HG03342 (cell line): ENCODE measurements around the gene DPYSL5.

Experiments
- ATAC-seq: cut with Tn5 transposase; IDR thresholded peaks from one replicate; pipeline ENCODE4 v1.9.1; 2021; ENCODE audit warnings: mild to moderate bottlenecking, moderate library complexity; ENCODE audit not compliant: unreplicated experiment

DPYSL5 gene

DNA sequence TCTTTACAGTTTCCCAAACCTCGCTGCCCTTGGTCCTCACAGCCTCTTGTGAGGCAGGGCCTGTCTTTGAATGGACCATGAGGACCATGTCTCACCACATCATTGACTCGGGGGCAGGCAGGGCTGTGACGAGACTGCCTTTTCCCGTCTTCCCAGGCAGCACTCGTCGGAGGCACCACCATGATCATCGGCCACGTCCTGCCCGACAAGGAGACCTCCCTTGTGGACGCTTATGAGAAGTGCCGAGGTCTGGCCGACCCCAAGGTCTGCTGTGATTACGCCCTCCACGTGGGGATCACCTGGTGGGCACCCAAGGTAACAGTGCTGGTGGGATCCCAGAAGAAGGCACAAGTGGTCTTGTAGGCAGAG, 76.8 kb downstream of the DPYSL5 start:
- ATAC-seq = no peak

DNA sequence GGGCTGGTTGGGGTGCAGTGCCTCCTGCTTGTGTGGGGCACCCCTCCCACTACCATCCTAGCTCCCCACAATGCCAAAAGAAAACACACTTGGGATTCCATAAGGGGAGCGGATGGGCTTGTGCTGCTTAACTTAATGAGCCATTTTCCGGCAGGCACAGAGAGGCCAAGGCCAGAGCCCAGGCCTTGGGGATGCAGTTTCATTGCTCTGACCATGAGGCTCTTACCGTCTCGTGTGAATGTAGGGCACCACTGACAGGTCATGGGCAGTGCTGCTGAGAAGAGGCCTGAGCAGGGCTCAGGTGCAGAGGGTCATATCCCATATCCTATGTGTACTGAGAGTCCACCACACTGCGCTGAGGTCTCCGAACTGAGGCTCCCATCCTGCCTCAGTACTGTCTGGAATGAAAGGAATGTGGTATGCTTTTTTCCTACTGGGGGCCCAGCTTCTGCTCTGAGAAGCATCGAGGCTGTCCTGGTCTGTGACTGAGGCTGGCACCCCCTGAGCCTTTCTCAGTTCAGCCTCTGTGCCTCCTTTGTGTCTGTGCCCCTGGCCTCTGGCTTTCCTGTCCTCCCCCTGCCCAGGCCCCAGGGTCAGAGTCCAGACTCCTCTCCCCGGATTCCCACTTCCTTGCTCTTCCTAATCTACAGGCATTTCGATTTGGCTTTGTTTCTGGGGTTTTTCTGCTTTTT, 77.3 kb downstream of the DPYSL5 start:
- no peak for ATAC-seq

DNA sequence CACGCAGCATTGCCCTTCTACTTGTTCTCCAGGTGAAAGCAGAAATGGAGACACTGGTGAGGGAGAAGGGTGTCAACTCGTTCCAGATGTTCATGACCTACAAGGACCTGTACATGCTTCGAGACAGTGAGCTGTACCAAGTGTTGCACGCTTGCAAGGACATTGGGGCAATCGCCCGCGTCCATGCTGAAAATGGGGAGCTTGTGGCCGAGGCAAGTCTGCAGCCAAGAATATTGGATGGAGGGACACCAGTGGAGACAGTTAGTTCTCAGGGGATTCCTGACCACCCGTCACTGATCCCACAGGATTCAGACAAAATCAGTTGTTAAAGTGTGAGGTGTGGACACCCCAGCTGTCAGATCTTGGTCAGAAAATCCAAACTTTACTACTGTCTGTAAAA, 79.3 kb downstream of the DPYSL5 start:
- no peak for ATAC-seq

DNA sequence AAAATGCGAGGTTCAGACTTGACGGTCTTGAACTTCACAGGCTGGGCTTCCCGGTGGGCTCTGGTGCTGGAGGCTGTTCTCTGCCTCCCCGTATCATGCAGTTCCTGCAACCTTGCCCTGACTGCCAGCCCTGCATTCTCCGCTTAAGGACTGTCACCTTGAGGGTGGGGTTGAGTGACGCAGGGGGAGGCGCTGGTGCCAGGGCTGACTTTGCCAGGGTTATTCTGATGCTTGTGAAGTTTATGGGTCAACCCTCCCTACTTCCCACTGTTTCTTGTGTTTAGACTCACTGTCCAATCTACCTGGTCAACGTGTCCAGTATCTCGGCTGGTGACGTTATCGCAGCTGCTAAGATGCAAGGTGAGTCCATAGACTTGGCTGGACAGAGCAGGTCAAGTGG, 85.0 kb downstream of the DPYSL5 start:
- ATAC-seq = no peak

DNA sequence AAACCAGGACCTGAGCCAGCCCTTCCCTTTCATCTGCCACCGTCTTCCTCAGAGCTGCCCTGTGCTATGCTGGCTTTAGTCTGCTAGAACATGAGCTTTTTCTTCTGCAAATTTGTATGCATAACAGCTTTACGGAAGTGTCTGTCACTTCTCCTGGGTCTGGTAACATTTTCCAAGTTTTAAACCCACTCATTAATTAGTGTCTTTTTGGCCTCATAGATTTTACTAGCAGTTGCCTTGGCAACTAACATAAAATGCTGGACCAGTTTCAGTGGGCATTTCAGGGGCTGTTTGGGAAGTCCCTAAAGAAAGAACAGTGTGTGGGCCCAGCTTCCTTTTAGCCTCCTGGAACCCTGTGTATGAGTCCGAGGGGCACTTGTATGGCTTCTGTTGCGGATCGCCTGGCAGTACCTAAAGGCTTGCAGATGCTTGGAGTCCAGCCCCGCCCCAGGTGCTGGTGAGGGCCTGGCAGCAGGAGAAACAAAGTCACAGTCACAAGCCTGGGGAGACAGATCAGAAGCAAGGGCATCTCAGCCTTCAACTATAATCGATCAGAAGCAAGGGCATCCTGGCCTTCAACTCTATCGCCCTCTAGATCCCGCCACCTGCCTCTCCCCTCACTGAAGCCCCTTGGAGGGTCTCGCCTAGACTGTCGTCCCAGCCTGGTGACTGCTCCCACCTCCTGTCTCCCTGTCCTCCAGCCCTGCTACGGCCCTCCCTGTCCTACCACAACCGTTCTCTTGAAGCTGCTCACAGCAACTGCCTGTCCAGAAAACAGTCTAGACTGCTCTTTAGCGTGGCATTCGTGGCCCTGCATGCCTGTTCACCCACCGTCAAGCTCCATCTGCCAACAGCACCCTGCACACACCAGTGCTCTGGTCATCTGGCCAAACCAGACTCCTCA, 85.8 kb downstream of the DPYSL5 start:
- ATAC-seq = no peak

DNA sequence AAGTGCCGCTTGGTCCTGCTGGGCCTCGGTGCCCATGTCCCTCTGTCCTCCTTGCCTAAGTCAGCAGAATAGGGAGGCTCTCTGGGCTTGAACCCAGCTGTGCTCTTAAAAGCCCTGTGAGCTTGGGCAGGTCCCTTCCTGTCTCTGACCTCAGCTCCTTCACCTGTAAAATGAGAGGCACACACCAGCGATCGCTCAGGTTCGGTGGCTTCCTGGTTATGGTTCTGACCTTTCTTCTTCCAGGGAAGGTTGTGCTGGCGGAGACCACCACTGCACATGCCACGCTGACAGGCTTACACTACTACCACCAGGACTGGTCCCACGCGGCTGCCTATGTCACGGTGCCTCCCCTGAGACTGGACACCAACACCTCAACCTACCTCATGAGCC, 86.4 kb downstream of the DPYSL5 start:
- no peak for ATAC-seq

DNA sequence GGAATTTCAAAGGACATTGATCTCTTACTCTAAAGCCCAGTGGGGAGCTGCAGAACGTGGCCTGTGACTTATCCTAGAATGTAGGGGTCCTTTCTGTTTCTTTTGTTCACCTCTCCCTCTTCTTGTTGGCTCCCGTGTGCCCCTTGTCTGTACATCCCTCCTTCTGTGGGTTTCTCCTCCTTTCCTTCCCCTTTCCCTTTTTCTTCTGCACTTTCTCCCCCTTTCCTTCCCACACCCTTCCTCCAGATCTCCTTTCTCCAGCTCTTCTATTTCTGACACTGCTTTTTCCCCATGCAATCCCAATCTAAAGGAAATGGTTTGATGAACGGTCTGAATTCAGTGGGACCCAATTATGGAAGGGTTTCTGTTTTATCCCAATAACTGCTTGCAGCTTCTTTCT, 87.1 kb downstream of the DPYSL5 start:
- no peak for ATAC-seq

DNA sequence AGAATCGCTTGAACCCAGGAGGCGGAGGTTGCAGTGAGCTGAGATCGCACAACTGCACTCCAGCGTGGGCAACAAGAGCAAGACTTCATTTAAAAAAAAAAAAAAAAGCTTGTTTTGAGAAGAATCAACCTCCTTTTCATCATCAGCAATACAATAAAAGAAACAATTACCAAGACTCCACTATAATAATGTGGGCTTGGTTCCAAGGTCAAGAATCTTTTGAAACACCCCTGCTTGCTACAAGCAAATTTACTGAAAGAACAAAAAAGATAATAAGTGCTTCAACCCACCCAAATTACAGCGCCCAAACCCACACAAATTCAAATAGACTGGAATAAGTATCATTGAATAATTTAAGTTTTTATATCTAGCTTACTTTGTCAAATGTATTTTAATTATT, 88.9 kb downstream of the DPYSL5 start:
- no peak for ATAC-seq

DNA sequence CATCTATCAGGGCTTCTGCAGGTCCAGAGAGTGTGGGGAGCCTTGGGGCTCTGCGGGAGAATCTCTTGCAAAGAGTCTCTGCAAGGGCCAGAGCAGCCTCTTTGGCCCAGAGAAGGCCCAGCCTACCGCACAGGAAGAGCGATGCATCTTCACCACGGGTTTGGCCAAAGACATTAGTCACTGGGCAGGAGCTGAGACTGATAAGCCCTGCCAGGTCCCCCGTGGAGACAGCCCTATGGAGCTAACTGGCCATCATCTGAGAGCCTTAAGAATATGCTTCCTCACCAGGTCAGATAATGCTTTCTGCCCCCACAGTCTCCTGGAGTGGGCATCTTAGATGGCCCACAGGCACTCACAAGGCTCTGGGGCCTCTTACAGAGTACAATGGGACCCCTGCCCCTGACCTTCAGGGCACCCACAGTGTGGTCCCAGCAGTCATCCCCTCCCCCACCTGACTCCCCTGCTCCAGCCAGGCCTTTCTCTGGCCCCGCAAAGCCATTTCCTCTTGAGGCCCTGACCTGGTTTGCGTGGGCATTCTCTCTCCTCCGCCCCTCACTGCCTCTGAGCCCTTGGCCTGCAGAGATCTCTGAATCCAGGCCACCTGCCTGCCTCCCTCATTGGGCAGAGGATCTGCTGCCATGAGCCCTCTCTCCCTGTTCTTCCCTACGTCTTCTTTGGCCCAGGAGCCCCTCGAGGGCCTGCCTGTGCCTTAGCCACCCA, 90.6 kb downstream of the DPYSL5 start:
- ATAC-seq = no peak

DNA sequence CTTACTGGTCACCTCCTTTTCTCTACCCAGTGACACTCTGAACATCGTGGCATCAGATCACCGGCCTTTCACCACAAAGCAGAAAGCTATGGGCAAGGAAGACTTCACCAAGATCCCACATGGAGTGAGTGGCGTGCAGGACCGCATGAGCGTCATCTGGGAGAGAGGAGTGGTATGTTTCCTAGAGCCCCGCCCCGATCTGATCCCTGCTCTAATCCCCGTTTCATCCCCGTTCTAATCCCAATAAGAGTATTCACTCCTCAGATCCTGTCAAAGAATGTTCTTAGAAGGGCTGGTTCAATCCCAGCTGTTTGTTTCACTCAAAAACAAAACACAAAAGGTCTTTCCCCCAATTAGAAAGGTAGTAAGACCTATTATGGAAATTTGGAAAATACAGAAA, 92.1 kb downstream of the DPYSL5 start:
- ATAC-seq = no peak

DNA sequence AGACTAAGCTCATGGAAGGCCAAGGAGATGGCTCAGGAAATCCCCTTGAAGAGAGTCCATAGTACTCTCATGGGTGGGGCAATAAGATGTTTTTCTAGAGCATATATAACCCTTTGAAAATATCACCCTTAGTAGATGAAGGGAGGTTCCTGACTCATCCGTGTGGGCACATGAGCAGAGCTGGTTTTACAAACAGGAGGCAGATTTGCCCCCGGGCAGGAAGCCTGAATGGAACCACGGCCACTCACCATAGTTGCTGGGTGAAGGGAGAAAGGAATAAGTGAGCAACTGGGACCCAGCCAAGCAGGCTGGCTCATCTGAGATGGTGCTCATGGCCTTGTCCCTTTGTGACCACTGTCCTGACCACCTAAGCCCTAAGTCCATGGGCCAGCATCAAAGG, 93.6 kb downstream of the DPYSL5 start:
- ATAC-seq = no peak

DNA sequence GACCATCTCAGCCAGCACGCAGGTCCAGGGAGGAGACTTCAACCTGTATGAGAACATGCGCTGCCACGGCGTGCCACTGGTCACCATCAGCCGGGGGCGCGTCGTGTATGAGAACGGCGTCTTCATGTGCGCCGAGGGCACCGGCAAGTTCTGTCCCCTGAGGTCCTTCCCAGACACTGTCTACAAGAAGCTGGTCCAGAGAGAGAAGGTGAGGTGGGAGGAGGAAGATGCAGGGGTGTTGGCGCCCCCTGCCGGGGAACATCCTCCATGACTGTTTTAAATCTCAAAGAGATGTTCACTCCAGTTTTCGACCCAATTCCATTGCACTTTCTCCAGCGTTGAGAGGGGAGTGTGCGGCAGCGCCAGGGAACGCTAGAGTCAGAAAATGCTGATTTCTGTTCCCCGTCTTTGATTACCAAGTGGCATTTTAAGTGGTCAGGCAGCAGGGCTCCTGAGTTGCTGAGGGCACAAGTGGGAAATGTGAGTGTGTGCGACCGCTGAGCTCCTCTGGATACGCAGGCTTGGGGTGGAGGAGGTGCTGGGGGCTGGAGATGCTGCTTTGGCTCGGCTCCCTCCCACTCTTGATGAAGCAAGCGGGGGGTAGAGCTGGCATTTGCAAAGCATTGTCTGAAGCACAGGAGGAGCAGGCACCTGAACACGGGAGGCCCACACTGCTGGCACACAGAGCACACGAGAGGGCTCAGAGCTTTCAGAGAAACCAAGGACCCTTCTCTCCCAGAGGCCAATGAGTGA, 94.8 kb downstream of the DPYSL5 start:
- no peak for ATAC-seq

DNA sequence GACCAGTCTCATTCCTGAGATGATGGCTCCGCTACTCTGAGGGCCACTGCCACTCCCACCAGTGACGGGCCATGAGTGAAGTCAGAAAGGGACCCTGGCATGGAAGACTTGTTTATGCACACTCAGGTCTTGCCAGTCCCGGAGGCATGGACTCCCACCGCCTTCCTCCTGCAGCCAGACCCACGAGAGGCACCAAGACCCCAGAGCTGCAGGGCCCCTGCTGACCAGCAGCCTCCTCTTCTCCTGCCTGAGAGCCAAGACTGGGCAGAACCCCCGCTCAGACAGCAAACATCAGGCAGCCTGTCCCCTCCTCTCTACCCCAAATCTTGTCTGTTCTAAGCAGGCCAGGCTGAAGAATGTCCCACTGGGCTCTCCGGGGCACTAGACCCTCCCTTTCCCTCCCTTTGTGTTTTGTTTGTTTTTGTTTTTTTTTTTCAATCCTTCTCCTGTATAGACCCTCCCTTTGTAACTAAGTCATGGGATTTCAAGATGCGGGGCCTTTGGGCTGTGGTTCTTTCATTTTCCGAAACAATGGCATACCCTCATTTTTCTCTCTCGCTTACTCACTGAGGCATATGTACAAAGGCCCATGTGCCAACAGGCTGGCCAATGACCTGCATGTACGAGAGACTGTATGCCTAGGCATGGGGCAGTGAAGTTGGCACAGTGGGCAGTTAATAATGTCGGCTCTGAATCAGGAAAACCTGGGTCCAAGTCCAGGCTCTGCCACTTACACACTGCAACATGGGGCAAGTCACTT, 98.2 kb downstream of the DPYSL5 start:
- no peak for ATAC-seq

DNA sequence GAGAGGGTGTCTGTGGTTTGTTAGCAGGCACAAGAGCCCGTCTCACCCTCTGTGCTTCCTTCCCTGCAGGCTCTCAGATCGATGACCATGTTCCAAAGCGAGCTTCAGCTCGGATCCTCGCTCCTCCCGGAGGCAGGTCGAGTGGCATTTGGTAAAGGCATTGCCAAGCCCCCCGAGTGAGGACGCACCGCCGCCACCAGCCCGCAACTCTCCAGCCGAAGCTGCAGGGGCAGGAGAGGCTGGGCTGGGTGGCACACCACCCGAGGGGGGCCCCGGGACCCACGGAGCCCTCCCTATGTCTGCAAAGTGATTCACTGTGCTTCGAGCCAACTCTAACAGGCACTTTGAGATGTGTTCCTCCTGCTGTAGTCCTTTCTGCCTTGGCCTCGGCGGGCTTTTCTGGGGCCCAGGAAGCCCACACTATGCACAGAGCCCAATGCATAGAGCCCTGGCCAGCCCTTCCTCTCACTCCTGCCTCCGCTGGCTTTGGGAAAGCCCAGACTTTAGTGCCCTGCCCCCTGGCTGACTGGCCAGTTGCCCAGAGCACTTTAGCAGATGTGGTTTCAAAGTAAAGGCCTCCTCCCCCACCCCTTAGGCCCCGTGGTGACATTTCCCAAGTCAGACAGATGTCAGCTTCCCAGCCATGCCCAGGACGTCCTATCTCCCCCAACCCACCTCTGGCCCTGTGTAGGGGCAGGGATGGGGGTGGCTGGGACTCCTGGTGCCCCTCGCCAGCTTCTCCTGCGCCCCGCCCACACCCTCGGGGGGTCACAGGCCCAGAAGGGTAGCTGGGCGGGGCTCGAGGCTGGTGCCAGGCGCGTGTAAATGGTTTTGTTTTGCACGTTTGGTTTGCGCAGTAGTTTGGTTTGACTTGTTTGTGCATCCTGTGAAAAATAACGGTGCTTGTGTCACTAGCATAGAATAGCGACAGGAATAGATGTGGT, 99.2 kb downstream of the DPYSL5 start:
- ATAC-seq = no peak

DNA sequence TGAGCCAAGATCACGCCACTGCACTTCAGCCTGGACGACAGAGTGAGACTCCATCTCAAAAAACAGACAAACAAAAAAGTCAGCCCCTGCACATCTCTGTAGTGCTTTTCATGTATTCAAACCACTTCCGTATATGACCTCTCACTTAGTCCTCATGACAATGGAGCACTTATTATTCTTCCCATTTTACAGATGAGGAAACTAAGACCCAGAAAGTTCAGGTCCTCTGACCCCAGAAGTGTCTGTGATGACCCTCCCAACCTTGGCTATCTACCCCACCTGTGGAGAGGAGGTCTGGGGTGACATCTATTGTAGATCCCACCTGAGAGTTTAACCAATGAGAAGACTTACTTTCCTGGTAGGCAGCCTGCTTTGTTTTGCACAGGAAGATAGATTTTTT, 100.9 kb downstream of the DPYSL5 start:
- no peak for ATAC-seq

DNA sequence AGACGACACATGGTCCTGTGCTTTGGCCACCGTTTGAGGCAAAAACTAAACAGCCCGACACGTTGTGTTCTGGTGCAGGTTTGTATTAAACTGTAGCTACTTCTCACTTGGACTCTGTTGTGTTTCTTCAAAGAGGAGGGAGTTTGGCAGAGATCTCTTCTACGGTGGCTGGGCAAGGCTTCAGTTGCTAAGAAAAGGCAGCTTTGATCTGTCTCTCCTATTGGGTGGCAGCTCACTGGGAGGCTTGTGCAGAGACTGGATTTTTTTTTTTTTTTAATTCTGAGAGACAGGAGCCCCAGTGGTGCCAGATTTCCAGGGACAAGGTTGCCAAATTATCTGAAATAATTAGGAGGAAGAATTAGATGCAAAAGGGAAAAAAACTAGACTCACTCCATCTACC, 102.3 kb downstream of the DPYSL5 start:
- ATAC-seq = no peak

DNA sequence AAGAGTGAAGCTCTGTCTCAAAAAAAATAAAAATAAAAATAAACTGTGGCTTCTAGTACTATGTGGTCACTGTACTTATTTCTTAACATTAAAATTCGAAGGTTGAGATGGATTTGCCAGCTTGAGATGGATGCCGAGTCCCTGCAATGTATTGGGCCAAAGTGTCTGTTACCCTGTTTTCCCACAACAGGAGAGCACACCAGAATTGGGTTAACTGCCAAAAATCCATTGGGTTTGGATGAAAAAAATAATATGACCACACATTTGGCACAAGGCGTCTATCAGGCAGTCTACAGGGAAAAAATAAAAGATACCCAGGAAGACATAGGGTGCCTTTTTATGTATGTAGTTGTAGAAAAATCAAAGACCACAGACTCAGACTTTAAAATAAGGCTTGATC, 103.3 kb downstream of the DPYSL5 start:
- no peak for ATAC-seq

DNA sequence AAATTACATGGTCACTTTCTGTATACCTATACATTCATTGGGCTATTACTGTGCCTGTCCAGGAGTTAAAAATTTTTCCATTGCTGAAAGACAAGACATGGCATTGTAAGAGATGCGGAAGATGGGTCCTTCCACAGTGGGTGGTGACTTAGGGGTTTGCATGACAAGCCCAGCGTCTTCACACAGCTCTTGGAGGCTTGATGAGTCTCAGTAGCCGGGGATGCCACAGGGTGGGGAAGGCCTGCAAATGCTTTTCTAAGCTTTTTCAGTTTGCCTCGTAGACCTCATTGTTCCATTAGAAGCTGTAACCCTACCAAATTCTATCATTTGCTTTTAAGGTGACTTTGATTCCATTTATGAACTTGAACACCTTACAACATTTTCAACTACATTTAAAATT, 104.4 kb downstream of the DPYSL5 start:
- ATAC-seq = no peak

DNA sequence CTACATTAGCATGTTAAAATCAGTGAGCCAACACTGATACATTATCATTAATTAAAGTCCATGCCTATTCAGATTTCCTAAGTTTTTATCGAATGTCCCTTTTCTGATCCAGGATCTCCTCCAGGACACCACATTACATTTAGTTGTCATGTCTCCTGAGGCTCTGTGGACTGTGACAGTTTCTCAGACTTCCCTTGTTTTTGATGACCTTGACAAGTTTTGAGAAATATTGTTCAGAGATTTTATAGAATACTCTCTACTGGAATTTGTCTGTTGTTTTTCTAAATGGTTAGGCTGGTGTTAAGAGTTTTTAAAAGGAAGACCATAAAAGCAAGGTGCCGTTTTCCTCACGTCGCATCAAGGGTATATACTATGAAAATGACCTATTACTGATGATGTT, 106.2 kb downstream of the DPYSL5 start:
- ATAC-seq = no peak
